A673 (cell line): Measurements from ENCODE around the gene PRR5. TPM values are rescaled to one million over a fixed set of nuclear protein-coding genes. Genes with fewer than 3 reads are reported as not detected.

Experiments
- BruUV-seq: library from RNA; stranded (reverse); fragments of 400-500 nt; replicated peaks from 2 replicates; lab custom pipeline; 2021; lab: Mats Ljungman, UMichigan
- CTCF ChIA-PET: fragments of 300-600 bp; sonication (Branson Sonifier 250); formaldehyde crosslinking; loops from one replicate; lab custom pipeline; 2022; ENCODE audit warnings: antibody characterized with exemption; lab: Charles Lee
- POLR2A ChIA-PET: fragments of 300-600 bp; sonication (Branson Sonifier 250); formaldehyde crosslinking; loops from one replicate; lab custom pipeline; 2022; ENCODE audit warnings: antibody characterized with exemption; ENCODE audit not compliant: low non-redundant PET; lab: Charles Lee
- DNase-seq: peaks from one replicate; pipeline ENCODE4 v3.0.0-alpha.2; 2015; ENCODE audit warnings: low spot score
- H3K27ac ChIP-seq: fragments of 200-600 bp; sonication (generic); 2 replicates; pipeline ENCODE4 v1.5.1; 2016; ENCODE audit warnings: mixed run types, low read depth, mild to moderate bottlenecking, mixed read lengths, antibody characterized with exemption, low read length; ENCODE audit not compliant: poor library complexity, severe bottlenecking
- H3K27me3 ChIP-seq: fragments of 200-600 bp; sonication (generic); replicated peaks from 2 replicates; pipeline ENCODE4 v1.6.1; 2017; ENCODE audit warnings: mixed run types, low read depth, mild to moderate bottlenecking, mixed read lengths, antibody characterized with exemption, low read length; ENCODE audit not compliant: insufficient read depth, poor library complexity
- H3K36me3 ChIP-seq: fragments of 200-600 bp; sonication (generic); 2 replicates; pipeline ENCODE4 v1.6.1; 2016; ENCODE audit warnings: mixed run types, mild to moderate bottlenecking, mixed read lengths, antibody characterized with exemption, low read length; ENCODE audit not compliant: insufficient read depth, poor library complexity, severe bottlenecking
- H3K4me1 ChIP-seq: fragments of 200-600 bp; sonication (generic); 2 replicates; pipeline ENCODE4 v1.6.1; 2017; ENCODE audit warnings: mixed run types, mild to moderate bottlenecking, mixed read lengths, antibody characterized with exemption, low read length; ENCODE audit not compliant: insufficient read depth, poor library complexity, severe bottlenecking
- H3K4me3 ChIP-seq: fragments of 200-600 bp; sonication (generic); 2 replicates; pipeline ENCODE4 v1.5.1; 2016; ENCODE audit warnings: low read depth, mixed run types, mild to moderate bottlenecking, mixed read lengths, low read length; ENCODE audit not compliant: poor library complexity, severe bottlenecking
- H3K9me3 ChIP-seq: fragments of 200-600 bp; sonication (generic); 2 replicates; pipeline ENCODE4 v1.6.1; 2016; ENCODE audit warnings: mixed run types, low read depth, mild to moderate bottlenecking, mixed read lengths, antibody characterized with exemption, low read length; ENCODE audit not compliant: poor library complexity, severe bottlenecking
- EZH2 ChIP-seq: fragments of 200-600 bp; sonication (generic); IDR thresholded peaks from 2 replicates; pipeline ENCODE4 v1.6.1; 2017; ENCODE audit warnings: borderline replicate concordance, low read depth, mild to moderate bottlenecking, mixed read lengths, antibody characterized with exemption, low read length; ENCODE audit not compliant: poor library complexity, severe bottlenecking
- intact Hi-C: fragments of 100-400 bp; cut with micrococcal nuclease; formaldehyde crosslinking; loops from one replicate; pipeline ENCODE4 v1.10.0; 2022; ENCODE audit not compliant: unreplicated experiment
- total RNA-seq: library from RNA; stranded (reverse); gene quantifications from 2 replicates; pipeline ENCODE4 v1.2.3, GENCODE V29; 2021
- TF ChIP-seq, protein P1 (sequence below): fragments of 300-800, 200-600 bp; sonication (generic); conservative IDR thresholded peaks from 2 replicates; pipeline ENCODE4 v1.5.1; 2017; ENCODE audit warnings: low read depth, mild to moderate bottlenecking, antibody characterized with exemption, low read length, moderate library complexity, mixed read lengths

PRR5 gene
- total RNA-seq, 1 experiment from 2014 or later: 17.9 TPM

- intact Hi-C loops: no loop called here
- Histone ChIP-seq H3K4me3 (no peak overlapping the region), H3K27me3 (no peaks in the 10 kb centered on the region), H3K9me3 (no peaks in the 10 kb centered on the region), H3K27ac (no peak overlapping the region), H3K4me1 (no peaks in the 10 kb centered on the region), H3K36me3 (no peaks in the 10 kb centered on the region)
- POLR2A ChIA-PET: no interaction called here
- DNase-seq: no peak
- BruUV-seq: no TSS peak
- TF ChIP-seq, protein P1, sequence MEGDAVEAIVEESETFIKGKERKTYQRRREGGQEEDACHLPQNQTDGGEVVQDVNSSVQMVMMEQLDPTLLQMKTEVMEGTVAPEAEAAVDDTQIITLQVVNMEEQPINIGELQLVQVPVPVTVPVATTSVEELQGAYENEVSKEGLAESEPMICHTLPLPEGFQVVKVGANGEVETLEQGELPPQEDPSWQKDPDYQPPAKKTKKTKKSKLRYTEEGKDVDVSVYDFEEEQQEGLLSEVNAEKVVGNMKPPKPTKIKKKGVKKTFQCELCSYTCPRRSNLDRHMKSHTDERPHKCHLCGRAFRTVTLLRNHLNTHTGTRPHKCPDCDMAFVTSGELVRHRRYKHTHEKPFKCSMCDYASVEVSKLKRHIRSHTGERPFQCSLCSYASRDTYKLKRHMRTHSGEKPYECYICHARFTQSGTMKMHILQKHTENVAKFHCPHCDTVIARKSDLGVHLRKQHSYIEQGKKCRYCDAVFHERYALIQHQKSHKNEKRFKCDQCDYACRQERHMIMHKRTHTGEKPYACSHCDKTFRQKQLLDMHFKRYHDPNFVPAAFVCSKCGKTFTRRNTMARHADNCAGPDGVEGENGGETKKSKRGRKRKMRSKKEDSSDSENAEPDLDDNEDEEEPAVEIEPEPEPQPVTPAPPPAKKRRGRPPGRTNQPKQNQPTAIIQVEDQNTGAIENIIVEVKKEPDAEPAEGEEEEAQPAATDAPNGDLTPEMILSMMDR: no peak
- TF ChIP-seq EZH2: no peak
- CTCF ChIA-PET: no interaction called here
Observed at GRCh38 chr22:44728761-44729324, 26.8 kb downstream of the PRR5 start.

DNA sequence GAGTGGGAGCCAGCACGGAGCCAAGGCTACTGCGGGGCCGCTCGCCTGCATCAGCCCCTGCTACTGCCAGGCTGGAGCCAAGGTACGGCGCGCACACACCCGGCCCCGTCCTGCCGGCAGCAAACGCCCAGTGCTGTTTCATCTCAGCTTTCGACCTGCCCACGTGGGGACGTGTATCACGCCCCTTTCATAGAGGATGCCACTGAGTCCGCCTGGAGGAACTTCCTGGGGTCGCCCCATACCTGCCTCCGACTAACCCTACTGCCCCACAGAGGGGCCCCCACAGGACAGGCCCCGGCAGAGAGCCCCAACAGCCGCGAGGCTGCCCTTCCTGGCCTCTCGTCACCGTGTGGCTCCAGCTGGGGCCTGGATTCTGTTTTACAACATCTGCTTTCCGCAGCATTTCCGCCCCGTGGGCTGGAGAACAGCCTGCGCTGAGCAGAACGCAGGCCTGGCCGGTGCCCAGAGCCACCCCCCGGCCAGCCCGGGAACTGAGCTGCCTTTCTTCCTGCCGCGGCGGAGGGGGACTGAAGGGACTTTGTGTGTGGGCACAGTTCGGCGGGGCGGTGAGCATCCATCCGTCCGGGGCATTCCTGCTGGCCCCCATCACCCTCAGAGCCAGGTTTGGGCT, 27.5 kb downstream of the PRR5 start:
- POLR2A ChIA-PET: no interaction called here
- H3K27ac ChIP-seq: no peak overlapping the region
- DNase-seq: no peak
- no peaks in the 10 kb centered on the region for H3K36me3 ChIP-seq
- no peak overlapping the region for H3K4me3 ChIP-seq
- H3K9me3 ChIP-seq: no peaks in the 10 kb centered on the region
- intact Hi-C loops: no loop called here
- no peak for TF ChIP-seq EZH2
- TF ChIP-seq, protein P1: no peak
- CTCF ChIA-PET: no interaction called here
- no TSS peak for BruUV-seq
- no peaks in the 10 kb centered on the region for H3K27me3 ChIP-seq
- no peaks in the 10 kb centered on the region for H3K4me1 ChIP-seq

DNA sequence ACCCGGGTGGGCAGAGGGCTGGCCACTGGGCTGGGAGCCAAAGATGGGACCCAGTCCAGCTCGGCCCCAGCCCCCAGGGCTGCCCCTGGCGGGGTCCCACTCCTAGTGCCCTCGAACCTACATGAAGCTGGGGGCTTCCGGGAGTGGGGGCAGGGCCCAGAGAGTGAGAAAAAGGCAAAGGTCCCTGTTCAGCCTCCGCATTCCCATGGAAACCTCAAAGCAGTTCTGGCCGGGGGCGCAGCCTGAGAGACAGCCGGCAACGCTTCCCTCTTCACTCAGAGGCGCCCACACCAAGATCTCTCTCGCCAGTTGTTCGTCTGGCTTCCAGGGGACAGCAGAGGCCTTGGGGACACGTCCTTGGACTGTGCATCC, 28.0 kb downstream of the PRR5 start:
- no peak for DNase-seq
- POLR2A ChIA-PET: no interaction called here
- CTCF ChIA-PET: no interaction called here
- Histone ChIP-seq H3K4me3 (no peak overlapping the region), H3K27me3 (no peaks in the 10 kb centered on the region), H3K27ac (no peak overlapping the region), H3K9me3 (no peaks in the 10 kb centered on the region), H3K36me3 (no peaks in the 10 kb centered on the region), H3K4me1 (no peaks in the 10 kb centered on the region)
- intact Hi-C loops: no loop called here
- TF ChIP-seq, protein P1: no peak
- no peak for TF ChIP-seq EZH2
- BruUV-seq: no TSS peak
